HFFc6 (cell line): ENCODE data around the gene GALNT10. TPM values are rescaled to one million over a fixed set of nuclear protein-coding genes. Genes with fewer than 3 reads are reported as not detected.

ENCODE experiments used
- DNase-seq: peaks from one replicate; pipeline ENCODE4 v3.0.0-alpha.2; 2018
- H3K27ac Mint-ChIP-seq: 2 replicates; pipeline ENCODE4 v1.8.0; 2020; ENCODE audit warnings: mild to moderate bottlenecking, mixed read lengths
- H3K27me3 Mint-ChIP-seq: 2 replicates; pipeline ENCODE4 v1.8.0; 2021; ENCODE audit warnings: mild to moderate bottlenecking, moderate library complexity, mixed read lengths; ENCODE audit not compliant: insufficient read depth
- H3K36me3 Mint-ChIP-seq: 2 replicates; pipeline ENCODE4 v1.8.0; 2021; ENCODE audit warnings: low read depth, mixed read lengths
- H3K4me1 Mint-ChIP-seq: 2 replicates; pipeline ENCODE4 v1.8.0; 2020; ENCODE audit warnings: low read depth, mixed read lengths
- H3K4me3 Mint-ChIP-seq: 2 replicates; pipeline ENCODE4 v1.8.0; 2020; ENCODE audit warnings: mild to moderate bottlenecking, moderate library complexity, mixed read lengths
- H3K9me3 Mint-ChIP-seq: 2 replicates; pipeline ENCODE4 v1.8.0; 2020; ENCODE audit warnings: mild to moderate bottlenecking, mixed read lengths
- CTCF ChIP-seq: fragments of 200-600 bp; sonication (generic); IDR thresholded peaks from 2 replicates; pipeline ENCODE4 v1.5.0; 2021; ENCODE audit warnings: antibody characterized with exemption, mild to moderate bottlenecking
- total RNA-seq, 6 experiments: library from RNA; stranded (reverse); fragmentation: NEBNext Ultra II Directional; extraction: Animal tissue kit (Norgen Biotek cat#: 25700); gene quantifications; 2 replicates in 1 of 6; 3 replicates in 5 of 6; pipeline ENCODE4 v1.2.3, GENCODE V29; 2021

GALNT10 gene
- total RNA-seq, 6 experiments from 2014 or later: 129 to 161 (median 157) TPM

GRCh38 chr5:154376481-154376880 is 185.9 kb downstream of the GALNT10 start:
- peaks cover 22% of the 10 kb centered on the region for H3K4me1 Mint-ChIP-seq
- no peak for DNase-seq
- no peak for TF ChIP-seq CTCF
- H3K27ac Mint-ChIP-seq: no peak overlapping the region
- H3K9me3 Mint-ChIP-seq: no peaks in the 10 kb centered on the region
- no peak overlapping the region for H3K4me3 Mint-ChIP-seq
- H3K36me3 Mint-ChIP-seq: peaks cover 42% of the 10 kb centered on the region
- H3K27me3 Mint-ChIP-seq: peaks cover 2% of the 10 kb centered on the region; the same call in 1 of the 2 replicates

- peaks cover 45% of the 10 kb centered on the region for H3K36me3 Mint-ChIP-seq
- H3K4me3 Mint-ChIP-seq: no peak overlapping the region
- TF ChIP-seq CTCF: no peak
- no peaks in the 10 kb centered on the region for H3K27me3 Mint-ChIP-seq
- H3K27ac Mint-ChIP-seq: no peak overlapping the region
- H3K4me1 Mint-ChIP-seq: peaks cover 11% of the 10 kb centered on the region; the same call in 1 of the 2 replicates
- no peak for DNase-seq
- H3K9me3 Mint-ChIP-seq: no peaks in the 10 kb centered on the region
Observed at GRCh38 chr5:154377754-154378533, 187.4 kb downstream of the GALNT10 start.

GRCh38 chr5:154380263-154380662 is 189.7 kb downstream of the GALNT10 start:
- Mint-ChIP-seq H3K4me3 (no peak overlapping the region), H3K9me3 (no peaks in the 10 kb centered on the region), H3K4me1 (peaks cover 4% of the 10 kb centered on the region; the same call in 1 of the 2 replicates), H3K36me3 (peaks cover 52% of the 10 kb centered on the region), H3K27me3 (no peaks in the 10 kb centered on the region; the same call in 1 of the 2 replicates), H3K27ac (no peak overlapping the region)
- TF ChIP-seq CTCF: no peak
- DNase-seq: no peak

GRCh38 chr5:154384480-154385235 is 194.1 kb downstream of the GALNT10 start:
- Mint-ChIP-seq H3K27me3 (peaks cover 3% of the 10 kb centered on the region; the same call in 1 of the 2 replicates), H3K36me3 (peaks cover 29% of the 10 kb centered on the region), H3K9me3 (no peaks in the 10 kb centered on the region), H3K27ac (no peak overlapping the region; the same call in 1 of the 2 replicates), H3K4me3 (no peak overlapping the region), H3K4me1 (peaks cover 2% of the 10 kb centered on the region)
- no peak for TF ChIP-seq CTCF
- no peak for DNase-seq

GRCh38 chr5:154385236-154385512 is 194.6 kb downstream of the GALNT10 start:
- peaks cover 3% of the 10 kb centered on the region; the same call in 1 of the 2 replicates for H3K27me3 Mint-ChIP-seq
- DNase-seq: no peak
- H3K36me3 Mint-ChIP-seq: peaks cover 34% of the 10 kb centered on the region
- H3K4me3 Mint-ChIP-seq: no peak overlapping the region
- TF ChIP-seq CTCF: no peak
- H3K9me3 Mint-ChIP-seq: no peaks in the 10 kb centered on the region
- H3K4me1 Mint-ChIP-seq: peaks cover 7% of the 10 kb centered on the region
- peak overlapping the region; percentile 9; the same call in 1 of the 2 replicates for H3K27ac Mint-ChIP-seq
